Measurements from ENCODE around the gene LMO1. TPM values are rescaled to one million over a fixed set of nuclear protein-coding genes. Genes with fewer than 3 reads are reported as not detected.

Gene LMO1
- total RNA-seq, 1 experiment from 2014 or later = not detected

DNA sequence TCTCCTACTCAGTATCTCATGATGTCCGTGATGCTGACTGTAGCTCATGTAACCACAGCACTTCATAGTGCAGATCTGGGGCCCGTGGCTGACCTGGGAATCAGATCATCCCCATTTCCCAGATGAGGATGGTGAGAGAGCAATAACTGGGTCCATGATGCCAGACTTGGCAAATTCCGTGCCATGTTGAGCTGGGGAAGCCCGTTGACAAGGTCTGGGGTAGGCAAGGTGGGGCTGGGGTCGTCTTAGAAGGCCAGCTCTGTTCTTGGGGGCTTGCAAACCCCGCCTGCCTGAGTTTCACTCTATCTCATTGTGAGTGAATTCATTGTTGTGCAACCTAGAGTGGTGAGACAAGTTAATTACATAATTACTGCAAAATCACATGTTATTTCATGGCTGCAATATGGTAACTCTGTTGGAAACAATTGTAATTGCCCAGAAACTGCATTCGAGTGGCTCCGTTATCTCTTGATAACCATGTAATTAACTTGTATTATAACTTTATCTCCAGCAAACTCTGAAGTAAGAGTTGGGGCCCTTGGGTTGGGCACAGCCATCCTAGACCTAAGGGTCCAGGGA is 41.7 kb downstream of the LMO1 start:
- in situ Hi-C loops (cut with HindIII; ENCODE audit: low pct_unique_long_range_greater_than_20kb, low sequenced_read_pairs) = no loop called here
- no peak for DNase-seq (ENCODE audit: low read depth)

- no peak for DNase-seq (ENCODE audit: low read depth)
- in situ Hi-C loops (cut with HindIII; ENCODE audit: low pct_unique_long_range_greater_than_20kb, low sequenced_read_pairs) = no loop called here
These were observed 42.5 kb downstream of the LMO1 start for GRCh38 chr11:8221046-8221723.

DNA sequence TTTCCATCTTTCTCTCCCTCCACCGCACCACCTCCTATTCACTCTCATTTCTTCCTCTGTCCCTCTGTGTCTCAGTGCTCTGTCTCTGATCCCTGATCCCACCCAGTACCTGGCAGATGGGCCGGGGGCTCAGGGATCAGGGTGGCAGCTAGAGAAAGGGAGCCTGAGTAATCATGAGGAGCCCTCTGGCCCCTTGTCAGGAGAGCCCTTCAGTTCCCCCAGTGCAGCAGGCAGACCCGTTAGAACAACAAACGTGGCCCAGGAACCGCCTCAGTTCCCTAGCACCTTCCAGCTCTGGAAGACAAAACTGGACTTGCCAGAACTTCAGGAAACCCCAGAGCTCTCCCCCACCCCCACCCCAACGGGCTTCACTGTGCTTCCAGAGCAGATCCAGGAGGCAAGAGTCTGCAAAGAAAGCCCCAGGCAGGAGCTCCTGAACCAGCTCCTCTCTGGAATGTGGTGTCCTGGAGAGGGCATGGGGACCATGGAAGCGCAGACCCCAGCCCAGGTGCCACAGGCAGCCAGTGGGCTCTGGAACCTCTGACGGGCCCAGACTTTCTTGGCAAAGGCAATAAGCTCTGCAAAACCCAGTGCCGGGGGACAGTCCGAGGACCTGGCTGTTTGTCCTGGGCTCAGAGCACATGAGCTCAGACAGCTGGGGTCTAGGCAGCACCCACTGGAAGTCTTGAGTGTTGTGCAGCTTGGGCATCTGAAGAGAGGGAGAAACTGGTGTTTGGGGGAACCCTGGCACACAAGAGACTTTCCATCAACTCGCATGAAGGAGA is 43.2 kb downstream of the LMO1 start:
- in situ Hi-C loops (cut with HindIII; ENCODE audit: low pct_unique_long_range_greater_than_20kb, low sequenced_read_pairs) = no loop called here
- no peak for DNase-seq (ENCODE audit: low read depth)

DNA sequence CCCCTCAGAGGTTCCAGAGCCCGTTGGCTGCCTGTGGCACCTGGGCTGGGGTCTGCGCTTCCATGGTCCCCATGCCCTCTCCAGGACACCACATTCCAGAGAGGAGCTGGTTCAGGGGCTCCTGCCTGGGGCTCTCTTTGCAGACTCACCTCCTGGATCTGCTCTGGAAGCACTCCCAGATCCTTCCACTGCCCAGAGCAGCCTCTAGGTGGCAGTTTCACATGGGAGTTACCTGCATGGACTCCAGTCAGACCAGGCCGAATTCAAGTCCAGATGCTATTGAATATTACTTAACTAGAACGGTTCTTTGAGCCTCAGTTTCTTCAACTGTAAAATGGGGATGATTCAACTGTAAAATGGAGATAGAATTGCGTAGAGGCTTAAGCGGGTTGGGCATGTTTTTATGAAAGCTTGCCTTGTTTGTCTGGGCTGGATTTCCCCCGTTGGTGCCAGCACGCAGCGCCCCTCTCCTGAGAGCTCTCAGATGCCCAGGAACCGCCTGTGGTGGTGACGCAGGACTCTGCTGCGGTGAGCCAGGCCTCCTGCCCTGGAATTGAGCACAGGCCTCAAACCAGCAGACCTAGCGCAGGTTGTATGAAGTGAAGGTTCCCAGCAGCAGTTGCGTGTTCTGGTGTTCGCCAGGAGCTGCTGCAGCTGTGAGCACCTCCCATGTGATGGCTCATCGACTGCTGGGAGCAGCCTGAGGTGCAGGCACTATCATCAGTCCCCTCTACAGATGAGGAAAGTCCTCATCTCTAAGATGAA is 44.2 kb downstream of the LMO1 start:
- no peak for DNase-seq (ENCODE audit: low read depth)
- in situ Hi-C loops (cut with HindIII; ENCODE audit: low pct_unique_long_range_greater_than_20kb, low sequenced_read_pairs) = no loop called here

GRCh38 chr11:8218840-8219239 is 44.8 kb downstream of the LMO1 start:
- in situ Hi-C loops (cut with HindIII; ENCODE audit: low pct_unique_long_range_greater_than_20kb, low sequenced_read_pairs) = no loop called here

DNA sequence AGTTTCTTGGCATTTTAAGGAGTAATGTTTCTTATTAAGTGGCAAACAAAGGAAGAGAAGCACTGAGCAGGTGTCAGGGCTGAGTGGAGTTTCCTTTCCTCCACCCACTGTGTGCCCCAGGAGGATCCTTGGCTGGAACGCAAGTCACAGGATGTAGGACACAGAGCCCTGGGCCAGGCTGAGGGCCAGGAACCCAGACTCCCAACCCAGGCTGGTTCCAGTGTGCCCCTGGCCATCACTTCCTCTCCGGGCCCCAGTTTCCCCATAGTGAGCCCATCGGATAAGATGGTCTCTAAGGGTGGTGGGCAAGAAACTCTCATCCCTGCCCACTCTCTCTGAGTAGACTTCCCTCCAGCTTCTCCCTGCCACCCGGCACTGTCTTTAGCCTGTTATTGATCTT is 45.3 kb downstream of the LMO1 start:
- no peak for DNase-seq (ENCODE audit: low read depth)
- in situ Hi-C loops (cut with HindIII; ENCODE audit: low pct_unique_long_range_greater_than_20kb, low sequenced_read_pairs) = no loop called here

More at GRCh38 chr11:8218840-8219239, 44.8 kb downstream of the LMO1 start:
- DNase-seq (ENCODE audit: low read depth) = no peak

GRCh38 chr11:8217926-8218325 is 45.8 kb downstream of the LMO1 start:
- no peak for DNase-seq (ENCODE audit: low read depth)
- in situ Hi-C loops (cut with HindIII; ENCODE audit: low pct_unique_long_range_greater_than_20kb, low sequenced_read_pairs) = no loop called here

GRCh38 chr11:8217136-8217535 is 46.5 kb downstream of the LMO1 start:
- DNase-seq (ENCODE audit: low read depth) = no peak
- in situ Hi-C loops (cut with HindIII; ENCODE audit: low pct_unique_long_range_greater_than_20kb, low sequenced_read_pairs) = no loop called here

DNA sequence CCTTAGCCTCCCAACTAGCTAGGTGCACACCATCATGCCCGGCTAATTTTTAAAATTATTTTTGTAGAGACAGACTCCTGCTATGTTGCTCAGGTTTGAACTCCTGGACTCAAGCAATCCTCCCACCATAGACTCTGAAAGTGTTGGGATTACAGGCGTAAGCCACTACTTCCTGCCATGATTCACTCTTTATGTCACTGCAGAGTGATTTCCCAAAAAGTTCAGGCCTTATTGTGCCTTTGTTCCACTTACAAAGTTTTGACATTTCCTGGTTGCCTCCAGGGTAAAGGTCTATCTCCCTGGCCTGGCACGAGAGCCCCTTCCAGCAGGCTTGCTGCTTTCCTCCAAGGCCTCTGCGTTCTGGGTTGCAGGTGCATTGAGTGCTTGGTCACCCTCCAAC is 50.3 kb downstream of the LMO1 start:
- in situ Hi-C loops (cut with HindIII; ENCODE audit: low pct_unique_long_range_greater_than_20kb, low sequenced_read_pairs) = no loop called here

DNA sequence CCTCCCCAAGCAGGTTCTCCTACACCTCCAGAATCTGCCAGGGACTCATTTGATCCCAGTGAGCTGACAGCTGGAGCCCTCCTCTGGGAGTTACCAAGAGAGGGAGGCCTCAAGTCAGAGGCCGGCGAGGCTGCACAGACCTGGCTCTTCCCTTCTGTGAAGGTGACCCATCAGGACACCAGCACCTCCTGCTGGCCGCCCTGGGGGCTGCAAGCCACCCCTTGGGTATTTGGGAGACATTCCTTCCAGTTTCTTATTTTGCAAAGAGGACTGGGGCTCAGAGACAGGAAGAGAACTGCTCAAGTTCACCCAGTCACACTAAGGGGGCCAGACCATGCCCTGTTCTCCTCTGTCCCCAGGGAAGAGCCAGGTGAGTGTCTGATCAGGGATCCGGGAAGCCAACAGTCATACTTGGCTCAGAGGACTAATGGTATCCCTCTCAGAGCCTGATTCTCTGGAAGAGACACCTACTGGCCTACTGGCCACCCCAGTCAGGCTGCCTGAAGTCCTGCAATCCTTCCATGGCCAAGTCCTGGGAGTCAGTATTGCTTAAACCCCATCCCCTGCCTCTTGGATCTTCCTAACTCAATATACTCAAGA is 54.4 kb downstream of the LMO1 start:
- in situ Hi-C loops (cut with HindIII; ENCODE audit: low pct_unique_long_range_greater_than_20kb, low sequenced_read_pairs) = no loop called here
- DNase-seq (ENCODE audit: low read depth) = no peak

More for the DNA sequence above, 50.3 kb downstream of the LMO1 start:
- DNase-seq (ENCODE audit: low read depth) = no peak

DNA sequence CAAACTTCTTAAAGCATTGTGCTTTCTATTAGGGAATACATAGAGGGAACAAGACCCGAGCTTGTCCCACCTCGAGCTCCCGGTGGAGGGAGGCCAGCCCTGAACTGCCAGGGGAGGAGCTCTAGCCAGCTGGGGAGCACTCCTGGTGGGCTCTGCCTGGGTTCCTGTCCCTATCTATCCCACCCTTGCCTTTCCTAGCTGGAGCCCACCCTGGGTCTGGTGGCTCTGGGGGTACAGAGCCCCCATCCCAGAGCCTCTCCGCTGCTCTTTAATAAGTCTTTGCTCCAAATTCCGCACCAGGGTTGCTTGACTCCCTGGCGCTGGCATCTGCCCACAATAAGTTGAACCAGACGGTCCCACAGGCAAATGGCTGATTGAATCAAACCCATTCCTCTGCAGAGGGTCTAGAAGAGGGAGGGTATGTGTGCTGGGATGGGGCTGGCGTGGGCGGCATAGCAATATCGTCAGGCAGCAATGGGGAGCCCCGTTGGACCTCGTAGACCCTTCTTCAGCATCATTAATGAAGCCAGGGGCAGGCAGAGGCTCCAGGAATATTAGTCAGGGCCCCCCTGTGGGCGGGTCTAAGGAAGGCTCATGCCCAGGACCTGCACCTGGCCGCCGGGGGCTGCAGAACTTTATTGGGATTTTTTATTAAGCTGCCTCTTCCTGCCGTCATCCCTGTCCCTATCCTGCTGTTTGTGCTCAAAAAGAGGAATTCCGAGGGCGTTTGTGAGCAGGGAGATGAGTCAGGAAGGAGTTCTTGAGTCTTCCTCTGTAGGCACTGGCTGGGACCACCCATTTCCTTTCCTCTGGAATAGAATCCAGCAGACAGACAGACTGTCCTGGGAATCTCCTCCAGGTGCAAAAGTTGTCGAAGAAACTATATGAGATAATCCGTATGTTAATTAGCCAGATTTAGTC is 56.3 kb downstream of the LMO1 start:
- in situ Hi-C loops (cut with HindIII; ENCODE audit: low pct_unique_long_range_greater_than_20kb, low sequenced_read_pairs) = no loop called here

GRCh38 chr11:8206251-8207079 is 57.2 kb downstream of the LMO1 start:
- in situ Hi-C loops (cut with HindIII; ENCODE audit: low pct_unique_long_range_greater_than_20kb, low sequenced_read_pairs) = no loop called here
- no peak for DNase-seq (ENCODE audit: low read depth)

More for the DNA sequence above, 56.3 kb downstream of the LMO1 start:
- DNase-seq (ENCODE audit: low read depth) = no peak

- in situ Hi-C loops (cut with HindIII; ENCODE audit: low pct_unique_long_range_greater_than_20kb, low sequenced_read_pairs) = no loop called here
These were observed 58.1 kb downstream of the LMO1 start for GRCh38 chr11:8205566-8205965.

DNA sequence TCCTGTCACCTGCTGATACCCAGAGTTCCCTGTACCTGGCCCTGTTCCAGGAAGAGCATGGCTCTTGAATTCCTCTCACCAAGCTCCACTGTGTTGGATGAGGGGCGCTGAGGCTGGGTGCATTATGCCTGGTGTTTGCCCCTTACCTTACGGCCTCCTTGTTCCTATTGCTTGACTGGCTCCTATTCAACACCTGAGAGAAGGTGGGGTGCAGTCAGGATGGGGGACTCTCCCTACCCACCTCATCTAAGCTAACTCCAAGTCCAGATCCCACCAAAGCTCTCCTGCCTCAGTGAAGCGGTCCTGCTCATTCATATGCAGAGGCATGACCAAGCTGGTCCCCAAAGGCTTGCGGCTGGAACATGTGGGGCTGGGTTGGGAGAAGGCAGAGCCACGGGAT is 59.1 kb downstream of the LMO1 start:
- in situ Hi-C loops (cut with HindIII; ENCODE audit: low pct_unique_long_range_greater_than_20kb, low sequenced_read_pairs) = no loop called here
- no peak for DNase-seq (ENCODE audit: low read depth)

More at GRCh38 chr11:8205566-8205965, 58.1 kb downstream of the LMO1 start:
- no peak for DNase-seq (ENCODE audit: low read depth)

- in situ Hi-C loops (cut with HindIII; ENCODE audit: low pct_unique_long_range_greater_than_20kb, low sequenced_read_pairs) = no loop called here
- DNase-seq (ENCODE audit: low read depth) = no peak
These were observed 59.7 kb downstream of the LMO1 start for GRCh38 chr11:8204025-8204424.

DNA sequence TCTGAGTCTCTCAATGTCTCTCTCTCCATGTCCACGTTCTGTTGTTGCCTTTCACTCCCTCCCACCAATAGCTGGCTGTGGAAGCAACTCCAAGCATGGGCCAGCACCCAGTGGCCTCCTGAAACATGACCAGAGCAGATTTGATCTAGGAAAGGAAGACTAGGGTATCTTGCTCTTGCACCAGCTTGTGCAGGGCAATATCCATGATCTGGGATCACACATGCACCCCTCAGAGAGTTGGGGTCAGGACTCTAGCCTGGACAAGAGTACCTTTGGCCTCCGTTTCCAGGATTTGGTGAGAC is 60.3 kb downstream of the LMO1 start:
- in situ Hi-C loops (cut with HindIII; ENCODE audit: low pct_unique_long_range_greater_than_20kb, low sequenced_read_pairs) = no loop called here

More for the DNA sequence above, 60.3 kb downstream of the LMO1 start:
- no peak for DNase-seq (ENCODE audit: low read depth)

Measured in Caki2 (cell line).